ENCODE results near the gene SPPL2B.

Gene SPPL2B

GRCh38 chr19:2282062-2282861 is 46.2 kb upstream of the SPPL2B start, which contains the start of gene PEAK3:
TSS of gene PEAK3 (minus strand) at chr19:2282175. CDS start at chr19:2280931, 1,244 bp downstream.
- Histone ChIP-seq H3K27ac (ENCODE audit: low read depth, low read length) (no peak within 1 kb of the TSS), H3K9ac (ENCODE audit: low read length) (no peak within 1 kb of the TSS)

GRCh38 chr19:2282862-2283237 is 45.6 kb upstream of the SPPL2B start:
- no peak overlapping the region for H3K4me3 ChIP-seq (ENCODE audit: insufficient read depth, low read length, poor library complexity, severe bottlenecking)
- no peaks in the 10 kb centered on the region for H3K79me2 ChIP-seq (ENCODE audit: insufficient read depth, low read length)
- H3K9ac ChIP-seq (ENCODE audit: low read length), result no peak overlapping the region
- H3F3A ChIP-seq (ENCODE audit: insufficient read depth), result 0 out of 2 replicates have a peak, but pooled peaks cover 3% of the 10 kb centered on the region
- no peaks in the 10 kb centered on the region for H4K20me1 ChIP-seq (ENCODE audit: low read depth, low read length)
- H3K4me2 ChIP-seq (ENCODE audit: low read depth, low read length, poor library complexity, severe bottlenecking), result no peak overlapping the region
- no peak overlapping the region for H3K27ac ChIP-seq (ENCODE audit: low read depth, low read length)
- no peak overlapping the region for H2AFZ ChIP-seq (ENCODE audit: low read depth, low read length, severe bottlenecking)
- H3K9me2 ChIP-seq (replicated peaks; ENCODE audit: insufficient read depth, low read length), result no peaks in the 10 kb centered on the region
- no peaks in the 10 kb centered on the region for H3K36me3 ChIP-seq (ENCODE audit: low read length)
- H3K27me3 ChIP-seq (ENCODE audit: low read length), result no peaks in the 10 kb centered on the region
- no peaks in the 10 kb centered on the region for H3K9me3 ChIP-seq (ENCODE audit: insufficient read depth, low read length)
- TF ChIP-seq CTCF (IDR thresholded peaks at IDR 0.05; ENCODE audit: insufficient read depth, low read length, poor library complexity, severe bottlenecking), result no peak
- no peak for TF ChIP-seq EZH2phosphoT487 (conservative IDR thresholded peaks at IDR 0.05; ENCODE audit: low read length)

More at GRCh38 chr19:2282062-2282861, 46.2 kb upstream of the SPPL2B start, which contains the start of gene PEAK3:
- H3K27me3 ChIP-seq (ENCODE audit: low read length), result no peaks in the 10 kb centered on the region
- no peaks in the 10 kb centered on the region for H3K9me2 ChIP-seq (replicated peaks; ENCODE audit: insufficient read depth, low read length)
- no peak within 1 kb of the TSS for H3K4me2 ChIP-seq (ENCODE audit: low read depth, low read length, poor library complexity, severe bottlenecking)
- no peaks in the 10 kb centered on the region for H3K9me3 ChIP-seq (ENCODE audit: insufficient read depth, low read length)
- no peak within 1 kb of the TSS for H3K4me3 ChIP-seq (ENCODE audit: insufficient read depth, low read length, poor library complexity, severe bottlenecking)
- no peaks in the 10 kb centered on the region for H3K79me2 ChIP-seq (ENCODE audit: insufficient read depth, low read length)
- H2AFZ ChIP-seq (ENCODE audit: low read depth, low read length, severe bottlenecking), result no peak within 1 kb of the TSS
- H3F3A ChIP-seq (ENCODE audit: insufficient read depth), result 0 out of 2 replicates have a peak, but pooled peaks cover under 1% of the 10 kb centered on the region
- TF ChIP-seq CTCF (IDR thresholded peaks at IDR 0.05; ENCODE audit: insufficient read depth, low read length, poor library complexity, severe bottlenecking) (no peak), EZH2phosphoT487 (conservative IDR thresholded peaks at IDR 0.05; ENCODE audit: low read length) (no peak)
- H4K20me1 ChIP-seq (ENCODE audit: low read depth, low read length), result no peaks in the 10 kb centered on the region
- H3K36me3 ChIP-seq (ENCODE audit: low read length), result no peaks in the 10 kb centered on the region

GRCh38 chr19:2283835-2284507 is 44.5 kb upstream of the SPPL2B start:
- Histone ChIP-seq H3K9ac (ENCODE audit: low read length) (no peak overlapping the region), H3K9me2 (replicated peaks; ENCODE audit: insufficient read depth, low read length) (no peaks in the 10 kb centered on the region), H3K9me3 (ENCODE audit: insufficient read depth, low read length) (no peaks in the 10 kb centered on the region), H3K27me3 (ENCODE audit: low read length) (no peaks in the 10 kb centered on the region), H3K4me3 (ENCODE audit: insufficient read depth, low read length, poor library complexity, severe bottlenecking) (no peak overlapping the region), H3F3A (ENCODE audit: insufficient read depth) (0 out of 2 replicates have a peak, but pooled peaks cover 3% of the 10 kb centered on the region), H2AFZ (ENCODE audit: low read depth, low read length, severe bottlenecking) (no peak overlapping the region), H3K4me2 (ENCODE audit: low read depth, low read length, poor library complexity, severe bottlenecking) (no peak overlapping the region), H3K79me2 (ENCODE audit: insufficient read depth, low read length) (no peaks in the 10 kb centered on the region), H3K36me3 (ENCODE audit: low read length) (no peaks in the 10 kb centered on the region), H4K20me1 (ENCODE audit: low read depth, low read length) (no peaks in the 10 kb centered on the region), H3K27ac (ENCODE audit: low read depth, low read length) (no peak overlapping the region)
- TF ChIP-seq CTCF (IDR thresholded peaks at IDR 0.05; ENCODE audit: insufficient read depth, low read length, poor library complexity, severe bottlenecking), result no peak
- TF ChIP-seq EZH2phosphoT487 (conservative IDR thresholded peaks at IDR 0.05; ENCODE audit: low read length), result no peak

All from SU-DHL-6 (cell line).